ENCODE measurements around the gene ADARB2.

ADARB2 gene

DNA sequence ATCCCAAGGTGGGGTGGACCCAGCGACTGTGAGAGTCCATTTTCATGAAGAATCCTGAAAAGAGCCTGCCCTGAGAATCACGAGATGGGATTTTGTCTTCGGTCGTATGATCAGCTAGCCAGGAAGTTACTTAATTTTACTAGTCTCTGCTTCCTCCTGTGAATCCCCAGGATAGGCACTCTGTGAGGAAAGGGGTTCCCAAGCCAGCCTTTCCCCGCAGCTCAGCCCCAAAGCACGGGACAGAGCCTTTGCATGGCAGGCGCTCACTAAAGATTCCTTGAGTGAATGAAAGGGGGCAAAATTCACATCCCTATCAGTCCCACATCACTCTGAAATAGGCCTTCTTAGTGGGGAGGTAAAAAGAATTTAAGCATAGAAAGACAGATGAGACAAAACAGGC, 219.6 kb downstream of the ADARB2 start:
- TF ChIP-seq CTCF (IDR thresholded peaks at IDR 0.05; ENCODE audit: low read depth, low read length), result no peak

GRCh38 chr10:1516492-1517165, 220.7 kb downstream of the ADARB2 start:
- no peak for TF ChIP-seq CTCF (IDR thresholded peaks at IDR 0.05; ENCODE audit: low read depth, low read length)
- DNase-seq (ENCODE audit: extremely low read depth, low read depth), result no peak

More for the DNA sequence above, 219.6 kb downstream of the ADARB2 start:
- no peak for DNase-seq (ENCODE audit: extremely low read depth, low read depth)

GRCh38 chr10:1515780-1516491, 221.4 kb downstream of the ADARB2 start:
- DNase-seq (ENCODE audit: extremely low read depth, low read depth), result no peak
- no peak for TF ChIP-seq CTCF (IDR thresholded peaks at IDR 0.05; ENCODE audit: low read depth, low read length)

DNA sequence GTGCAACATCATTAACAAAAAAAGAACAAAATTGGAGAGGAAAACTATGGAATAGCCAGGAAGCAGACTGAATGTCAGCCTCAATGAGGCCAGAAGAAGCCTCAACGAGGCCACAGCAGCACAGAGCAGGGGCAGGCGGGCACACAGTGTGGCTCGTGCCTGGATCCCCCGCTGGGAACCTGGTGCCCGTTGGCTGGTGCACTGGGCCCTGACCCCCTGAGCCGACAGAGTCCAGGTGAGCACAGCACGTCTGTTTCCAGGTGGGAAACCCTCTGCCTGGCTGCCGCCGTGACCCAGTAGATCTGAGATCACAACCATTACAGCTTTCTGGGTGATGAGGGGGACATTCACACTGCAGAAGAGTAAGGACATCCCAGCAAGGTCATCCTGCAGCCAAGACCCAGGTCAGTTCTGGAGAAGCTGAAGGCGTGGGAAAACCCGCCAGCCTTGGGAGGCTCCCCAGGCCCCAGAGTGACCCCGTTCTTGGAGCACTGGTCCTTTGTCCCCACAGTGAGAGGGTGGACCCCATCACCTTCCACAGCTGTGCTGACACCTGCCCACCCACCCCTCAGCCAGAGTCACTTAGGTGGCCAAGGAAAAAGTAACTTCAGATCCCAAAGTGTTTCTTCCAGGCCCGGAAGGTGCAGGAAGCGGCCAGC, 222.1 kb downstream of the ADARB2 start:
- TF ChIP-seq CTCF (IDR thresholded peaks at IDR 0.05; ENCODE audit: low read depth, low read length), result no peak
- no peak for DNase-seq (ENCODE audit: extremely low read depth, low read depth)

DNA sequence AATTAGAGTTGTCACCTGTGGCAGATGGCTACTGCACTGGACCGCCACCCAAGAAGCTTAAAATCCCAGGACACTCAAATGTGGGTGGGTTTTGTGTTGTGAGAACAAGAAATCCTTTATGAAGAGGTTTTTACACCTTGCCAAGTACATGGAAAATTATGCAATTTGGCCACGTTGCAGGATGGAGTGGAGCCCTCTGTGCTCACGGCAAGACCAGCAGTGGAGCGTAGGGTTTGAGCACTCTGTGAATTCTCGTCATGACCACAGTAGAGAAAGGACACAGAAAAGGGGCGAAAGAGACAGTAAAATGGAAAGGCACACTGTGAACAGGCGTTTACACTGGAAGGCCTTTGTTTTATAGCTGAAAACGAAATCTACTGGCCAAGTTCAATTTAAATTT, 222.6 kb downstream of the ADARB2 start:
- no peak for DNase-seq (ENCODE audit: extremely low read depth, low read depth)
- TF ChIP-seq CTCF (IDR thresholded peaks at IDR 0.05; ENCODE audit: low read depth, low read length), result no peak

- DNase-seq (ENCODE audit: extremely low read depth, low read depth), result no peak
- no peak for TF ChIP-seq CTCF (IDR thresholded peaks at IDR 0.05; ENCODE audit: low read depth, low read length)
Measured at GRCh38 chr10:1513221-1513620, 224.1 kb downstream of the ADARB2 start.

DNA sequence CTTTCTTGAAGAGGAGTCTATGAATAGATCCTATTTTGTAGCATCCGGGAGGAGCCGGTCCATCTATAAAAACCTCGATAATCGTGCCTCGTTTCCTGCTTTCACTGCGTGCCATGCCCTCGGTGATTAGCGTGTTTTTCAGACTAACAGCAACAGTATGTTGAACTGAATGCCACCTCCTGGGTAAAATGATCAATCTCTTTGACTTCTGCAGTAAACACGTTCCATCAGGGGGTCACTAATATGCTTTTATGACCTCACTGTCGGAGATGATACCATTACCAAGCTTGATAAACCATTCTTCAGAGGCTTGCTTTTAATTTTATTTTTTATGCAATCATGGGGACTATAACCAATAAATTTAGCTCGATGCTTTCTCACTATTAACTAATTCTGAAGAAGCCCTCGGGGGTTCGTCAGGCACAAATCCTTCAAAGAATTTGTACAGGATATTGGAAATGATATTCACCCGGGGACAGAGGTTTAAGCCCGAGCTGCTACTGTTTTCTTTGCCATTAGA, 228.3 kb downstream of the ADARB2 start:
- DNase-seq (ENCODE audit: extremely low read depth, low read depth), result no peak

More for the DNA sequence above, 228.3 kb downstream of the ADARB2 start:
- no peak for TF ChIP-seq CTCF (IDR thresholded peaks at IDR 0.05; ENCODE audit: low read depth, low read length)
